K562 (cell line): Measurements from ENCODE around the gene RBM18. TPM values are rescaled to one million over a fixed set of nuclear protein-coding genes. Genes with fewer than 3 reads are reported as not detected.

Experiments used
- ATAC-seq: fragments of 200-7000 bp; cut with Tn5 transposase; 3 replicates; pipeline ENCODE4 v1.9.1; 2020; ENCODE audit warnings: moderate library complexity
- BruUV-seq: library from RNA; stranded (reverse); fragments of 400-500 nt; replicated peaks from 2 replicates; lab custom pipeline; 2021; lab: Mats Ljungman, UMichigan
- CTCF ChIA-PET: fragments of 300-600 bp; formaldehyde crosslinking; extraction: SDS; loops from one replicate; lab custom pipeline; 2021; ENCODE audit warnings: low intra/inter-chr PET ratio; lab: Yijun Ruan, JAX
- POLR2A ChIA-PET: fragments of 300-600, 350-650 bp; sonication (Branson Sonifier 250); formaldehyde crosslinking; extraction: SDS; loops from one replicate; lab custom pipeline; 2021; ENCODE audit warnings: antibody characterized with exemption, inconsistent platforms; lab: Yijun Ruan, JAX
- DNase-seq, 4 experiments: peaks; one replicate each; pipeline versions ENCODE4 v3.0.0 to v3.0.0-alpha.2; 2011 to 2018; ENCODE audit warnings: low spot score in 3 of 4, mixed read lengths in 3 of 4; ENCODE audit errors: extremely low read depth in 1 of 4
- FAIRE-seq: peaks from 2 replicates; lab custom pipeline; 2011; peaks lifted over from hg19 to GRCh38; lab: Jason Lieb, UNC
- H2AFZ ChIP-seq: 2 replicates; pipeline ENCODE4 v1.6.0; 2011; ENCODE audit warnings: low read depth, low read length, control low read depth, inconsistent platforms
- H3K27ac ChIP-seq: fragments of 200-600 bp; 3 replicates; pipeline ENCODE4 v1.8.0; 2011; ENCODE audit warnings: low read depth, mild to moderate bottlenecking, control low read depth, inconsistent platforms, low read length, moderate library complexity, mixed read lengths; ENCODE audit errors: extremely low read depth
- H3K27me3 ChIP-seq, 2 experiments: fragments of 300-600 bp in 1 of 2; 2 replicates in 1 of 2; 3 replicates in 1 of 2; pipeline versions ENCODE4 v1.6.0 to v1.8.0; 2011; ENCODE audit warnings: inconsistent platforms in 2 of 2, low read length in 2 of 2, mild to moderate bottlenecking in 1 of 2, mixed read lengths in 1 of 2, moderate library complexity in 1 of 2; ENCODE audit not compliant: control insufficient read depth in 2 of 2, insufficient read depth in 2 of 2
- H3K36me3 ChIP-seq: fragments of 300-600 bp; 3 replicates; pipeline ENCODE4 v1.8.0; 2011; ENCODE audit warnings: mild to moderate bottlenecking, low read length, inconsistent platforms; ENCODE audit not compliant: control insufficient read depth, insufficient read depth
- H3K4me1 ChIP-seq, 2 experiments: fragments of 200-600 bp in 1 of 2; replicated peaks in 1 of 2; 2 replicates in 1 of 2; 3 replicates in 1 of 2; pipeline versions ENCODE4 v1.5.1 to v1.8.0; 2011; ENCODE audit warnings: inconsistent platforms in 2 of 2, low read length in 2 of 2, mild to moderate bottlenecking in 1 of 2, mixed read lengths in 1 of 2, moderate library complexity in 1 of 2; ENCODE audit not compliant: control insufficient read depth in 2 of 2, insufficient read depth in 2 of 2
- H3K4me2 ChIP-seq: 2 replicates; pipeline ENCODE4 v1.6.1; 2011; ENCODE audit warnings: low read length, control low read depth, inconsistent platforms, mixed read lengths; ENCODE audit not compliant: insufficient read depth
- H3K4me3 ChIP-seq: fragments of 200-600 bp; sonication (generic), shearing (Covaris generic); 2 replicates; pipeline ENCODE4 v1.5.1; 2016; ENCODE audit warnings: control low read depth, inconsistent platforms
- H3K79me2 ChIP-seq: fragments of 200-600 bp; 3 replicates; pipeline ENCODE4 v1.8.0; 2011; ENCODE audit warnings: low read length, inconsistent platforms; ENCODE audit not compliant: control insufficient read depth, insufficient read depth
- H3K9ac ChIP-seq, 2 experiments: 2 replicates each; pipeline versions ENCODE4 v1.6.0 to v1.6.1; 2011; ENCODE audit warnings: low read depth in 2 of 2, low read length in 2 of 2, control low read depth in 1 of 2, inconsistent platforms in 1 of 2, mild to moderate bottlenecking in 1 of 2, mixed read lengths in 1 of 2; ENCODE audit not compliant: insufficient read depth in 1 of 2
- H3K9me1 ChIP-seq: one replicate; pipeline ENCODE4 v1.6.0; 2011; ENCODE audit warnings: inconsistent platforms, mild to moderate bottlenecking, low read length, moderate library complexity; ENCODE audit not compliant: control insufficient read depth, insufficient read depth
- H3K9me3 ChIP-seq: replicated peaks from 2 replicates; pipeline ENCODE4 v1.5.1; 2011; ENCODE audit warnings: low read depth, low read length, inconsistent platforms; ENCODE audit not compliant: control insufficient read depth, insufficient read depth
- H4K20me1 ChIP-seq: replicated peaks from 2 replicates; pipeline ENCODE4 v1.6.1; 2011; ENCODE audit warnings: low read length, inconsistent platforms, mixed read lengths; ENCODE audit not compliant: control insufficient read depth, insufficient read depth
- ADNP ChIP-seq: fragments of 200-800 bp; sonication (Bioruptor generic); IDR thresholded peaks from 2 replicates; pipeline ENCODE4 v1.6.1; 2016; ENCODE audit warnings: missing genetic modification characterization, missing compliant biosample characterization
- MTA3 ChIP-seq: fragments of 450-650 bp; formaldehyde crosslinking; IDR thresholded peaks from 2 replicates; pipeline ENCODE4 v1.6.1; 2017; ENCODE audit warnings: mild to moderate bottlenecking, borderline replicate concordance
- SMARCE1 ChIP-seq: fragments of 450-650 bp; IDR thresholded peaks from 2 replicates; pipeline ENCODE4 v1.7.1; 2016; ENCODE audit warnings: mild to moderate bottlenecking
- ZNF239 ChIP-seq: fragments of 250-450 bp; sonication (Bioruptor Pico); IDR thresholded peaks from 2 replicates; pipeline ENCODE4 v1.4.0; 2020; ENCODE audit warnings: mild to moderate bottlenecking
- WGBS: fragments of 100-300 bp; shearing (Covaris generic); methylation state at CpG from one replicate; pipeline ENCODE4 v1.1.6; 2016; ENCODE audit warnings: low coverage, mixed read lengths; ENCODE audit not compliant: insufficient coverage; ENCODE audit errors: missing lambda C conversion rate; 5-methylcytosine and 5-hydroxymethylcytosine counted together
- in situ Hi-C: fragments of 300-500 bp; cut with MboI; formaldehyde crosslinking; loops from 4 replicates; pipeline ENCODE4 v1.15.0; 2018; ENCODE audit warnings: inconsistent platforms, mixed read lengths
- intact Hi-C: fragments of 100-400 bp; cut with micrococcal nuclease; formaldehyde crosslinking; loops from 2 replicates; pipeline ENCODE4 v1.14.2; 2022
- polyA plus RNA-seq, 8 experiments: library from polyadenylated mRNA; depleted of rRNA in 4 of 8; stranded (reverse) in 5 of 8; unstranded in 3 of 8; fragments of >200 nt; fragmentation: Nextera tagmentation in 2 of 8; fragmentation: Illumina TruSeq in 1 of 8; extraction: Ambion mirVana in 2 of 8; extraction: Trizol in 1 of 8; gene quantifications; 2 replicates each; pipeline versions ENCODE4 v1.2.1 to v1.2.3, GENCODE V29; 2011 to 2014; ENCODE audit warnings: inconsistent platforms in 1 of 8, missing spikeins in 1 of 8
- total RNA-seq, 7 experiments: library from RNA; depleted of rRNA in 6 of 7; stranded (reverse); fragments of >200 nt in 6 of 7; fragmentation: Illumina TruSeq in 2 of 7; extraction: Trizol in 2 of 7; gene quantifications; 2 replicates each; pipeline versions ENCODE4 v1.2.1 to v1.2.3, GENCODE V29; 2011 to 2021; ENCODE audit warnings: low replicate concordance in 1 of 7
- TF ChIP-seq, protein P1 (sequence below): fragments of 450-650 bp; IDR thresholded peaks from 2 replicates; pipeline ENCODE4 v1.6.1; 2018; ENCODE audit not compliant: partially characterized antibody
- TF ChIP-seq, protein P2 (sequence below): sonication (generic); formaldehyde crosslinking; IDR thresholded peaks from 2 replicates; pipeline ENCODE4 v1.8.0; 2023; ENCODE audit warnings: mild to moderate bottlenecking, missing genetic modification reagents

RBM18 gene
- total and polyA plus RNA-seq, 9 of the 15 experiments (the other 6 are each of a cell fraction or from before 2014, with no cell fraction given), result 7.9 to 86.3 (median 34.0) TPM

GRCh38 chr9:122254761-122255160 lies 9.9 kb downstream of the RBM18 start:
- 7% methylated on average over 3 of the region's 3 CpGs for WGBS
- in situ Hi-C loops, result no loop called here
- peak overlapping the region in 1 of 2 experiments; percentile 55; a peak in 2 of 4 replicates for H3K9ac ChIP-seq
- TF ChIP-seq, protein P1, sequence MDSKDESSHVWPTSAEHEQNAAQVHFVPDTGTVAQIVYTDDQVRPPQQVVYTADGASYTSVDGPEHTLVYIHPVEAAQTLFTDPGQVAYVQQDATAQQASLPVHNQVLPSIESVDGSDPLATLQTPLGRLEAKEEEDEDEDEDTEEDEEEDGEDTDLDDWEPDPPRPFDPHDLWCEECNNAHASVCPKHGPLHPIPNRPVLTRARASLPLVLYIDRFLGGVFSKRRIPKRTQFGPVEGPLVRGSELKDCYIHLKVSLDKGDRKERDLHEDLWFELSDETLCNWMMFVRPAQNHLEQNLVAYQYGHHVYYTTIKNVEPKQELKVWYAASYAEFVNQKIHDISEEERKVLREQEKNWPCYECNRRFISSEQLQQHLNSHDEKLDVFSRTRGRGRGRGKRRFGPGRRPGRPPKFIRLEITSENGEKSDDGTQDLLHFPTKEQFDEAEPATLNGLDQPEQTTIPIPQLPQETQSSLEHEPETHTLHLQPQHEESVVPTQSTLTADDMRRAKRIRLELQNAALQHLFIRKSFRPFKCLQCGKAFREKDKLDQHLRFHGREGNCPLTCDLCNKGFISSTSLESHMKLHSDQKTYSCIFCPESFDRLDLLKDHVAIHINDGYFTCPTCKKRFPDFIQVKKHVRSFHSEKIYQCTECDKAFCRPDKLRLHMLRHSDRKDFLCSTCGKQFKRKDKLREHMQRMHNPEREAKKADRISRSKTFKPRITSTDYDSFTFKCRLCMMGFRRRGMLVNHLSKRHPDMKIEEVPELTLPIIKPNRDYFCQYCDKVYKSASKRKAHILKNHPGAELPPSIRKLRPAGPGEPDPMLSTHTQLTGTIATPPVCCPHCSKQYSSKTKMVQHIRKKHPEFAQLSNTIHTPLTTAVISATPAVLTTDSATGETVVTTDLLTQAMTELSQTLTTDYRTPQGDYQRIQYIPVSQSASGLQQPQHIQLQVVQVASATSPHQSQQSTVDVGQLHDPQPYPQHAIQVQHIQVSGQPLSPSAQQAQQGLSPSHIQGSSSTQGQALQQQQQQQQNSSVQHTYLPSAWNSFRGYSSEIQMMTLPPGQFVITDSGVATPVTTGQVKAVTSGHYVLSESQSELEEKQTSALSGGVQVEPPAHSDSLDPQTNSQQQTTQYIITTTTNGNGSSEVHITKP, result peak; percentile 69
- TF ChIP-seq ADNP (no peak), SMARCE1 (no peak), ZNF239 (no peak), MTA3 (no peak)
- TF ChIP-seq, protein P2, sequence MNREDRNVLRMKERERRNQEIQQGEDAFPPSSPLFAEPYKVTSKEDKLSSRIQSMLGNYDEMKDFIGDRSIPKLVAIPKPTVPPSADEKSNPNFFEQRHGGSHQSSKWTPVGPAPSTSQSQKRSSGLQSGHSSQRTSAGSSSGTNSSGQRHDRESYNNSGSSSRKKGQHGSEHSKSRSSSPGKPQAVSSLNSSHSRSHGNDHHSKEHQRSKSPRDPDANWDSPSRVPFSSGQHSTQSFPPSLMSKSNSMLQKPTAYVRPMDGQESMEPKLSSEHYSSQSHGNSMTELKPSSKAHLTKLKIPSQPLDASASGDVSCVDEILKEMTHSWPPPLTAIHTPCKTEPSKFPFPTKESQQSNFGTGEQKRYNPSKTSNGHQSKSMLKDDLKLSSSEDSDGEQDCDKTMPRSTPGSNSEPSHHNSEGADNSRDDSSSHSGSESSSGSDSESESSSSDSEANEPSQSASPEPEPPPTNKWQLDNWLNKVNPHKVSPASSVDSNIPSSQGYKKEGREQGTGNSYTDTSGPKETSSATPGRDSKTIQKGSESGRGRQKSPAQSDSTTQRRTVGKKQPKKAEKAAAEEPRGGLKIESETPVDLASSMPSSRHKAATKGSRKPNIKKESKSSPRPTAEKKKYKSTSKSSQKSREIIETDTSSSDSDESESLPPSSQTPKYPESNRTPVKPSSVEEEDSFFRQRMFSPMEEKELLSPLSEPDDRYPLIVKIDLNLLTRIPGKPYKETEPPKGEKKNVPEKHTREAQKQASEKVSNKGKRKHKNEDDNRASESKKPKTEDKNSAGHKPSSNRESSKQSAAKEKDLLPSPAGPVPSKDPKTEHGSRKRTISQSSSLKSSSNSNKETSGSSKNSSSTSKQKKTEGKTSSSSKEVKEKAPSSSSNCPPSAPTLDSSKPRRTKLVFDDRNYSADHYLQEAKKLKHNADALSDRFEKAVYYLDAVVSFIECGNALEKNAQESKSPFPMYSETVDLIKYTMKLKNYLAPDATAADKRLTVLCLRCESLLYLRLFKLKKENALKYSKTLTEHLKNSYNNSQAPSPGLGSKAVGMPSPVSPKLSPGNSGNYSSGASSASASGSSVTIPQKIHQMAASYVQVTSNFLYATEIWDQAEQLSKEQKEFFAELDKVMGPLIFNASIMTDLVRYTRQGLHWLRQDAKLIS (CRISPR knock-in tag), result no peak

More at GRCh38 chr9:122254761-122255160, 9.9 kb downstream of the RBM18 start:
- POLR2A ChIA-PET, result interaction anchor here (0.6 to 3.3 kb wide), 5 partner anchors 10 to 96 kb away, joined by 3 to 18 read pairs (median 5); partner anchors contain the start of genes MRRF and RBM18
- H3K9me3 ChIP-seq, result no peaks in the 10 kb centered on the region
- no TSS peak for BruUV-seq
- peak overlapping the region; percentile 71 for H3K4me2 ChIP-seq
- CTCF ChIA-PET, result no interaction called here
- ATAC-seq, result peak; percentile 63
- H3K79me2 ChIP-seq, result peaks cover 46% of the 10 kb centered on the region
- peak overlapping the region; percentile 72 for H3K27ac ChIP-seq
- no peak overlapping the region for H2AFZ ChIP-seq
- no peaks in the 10 kb centered on the region for H3K27me3 ChIP-seq
- peaks cover 9 to 35% of the 10 kb centered on the region in 2 experiments for H3K4me1 ChIP-seq
- peak in 3 of 4 experiments; percentile 23 to 29 (median 25) for DNase-seq
- no peak for FAIRE-seq
- H3K36me3 ChIP-seq, result peaks cover 75% of the 10 kb centered on the region
- intact Hi-C loops, result no loop called here
- no peaks in the 10 kb centered on the region for H3K9me1 ChIP-seq
- no peak overlapping the region for H3K4me3 ChIP-seq
- H4K20me1 ChIP-seq, result no peaks in the 10 kb centered on the region
